Neural cell (in vitro differentiated cells): Measurements from ENCODE around the gene SUGCT. TPM values are rescaled to one million over a fixed set of nuclear protein-coding genes. Genes with fewer than 3 reads are reported as not detected.
"Not testable (repeated sequence)": the region's sequence is repeated elsewhere in the genome, so short reads cannot be mapped to it uniquely, and the experiment has no call there.

ENCODE experiments used
- H2AFZ ChIP-seq: fragments of 200-600, 300-800 bp; sonication (generic), shearing (Covaris generic); 2 replicates; pipeline ENCODE4 v1.6.0; 2014; ENCODE audit warnings: low read depth, mild to moderate bottlenecking, antibody characterized with exemption, low read length, moderate library complexity
- H3F3A ChIP-seq: fragments of 200-600 bp; shearing (Covaris generic); 2 replicates; pipeline ENCODE4 v1.6.1; 2016; ENCODE audit warnings: mild to moderate bottlenecking, moderate library complexity, mixed read lengths, antibody characterized with exemption, low read length; ENCODE audit not compliant: insufficient read depth, poor library complexity, severe bottlenecking
- H3K27ac ChIP-seq: fragments of 200-600, 300-800 bp; sonication (generic), shearing (Covaris generic); 2 replicates; pipeline ENCODE4 v1.5.1; 2014; ENCODE audit warnings: mild to moderate bottlenecking, low read length, moderate library complexity
- H3K27me3 ChIP-seq: fragments of 300-800, 200-600 bp; sonication (generic), shearing (Covaris generic); 2 replicates; pipeline ENCODE4 v1.6.0; 2014; ENCODE audit warnings: mild to moderate bottlenecking, low read depth, low read length, moderate library complexity; ENCODE audit not compliant: insufficient read depth
- H3K36me3 ChIP-seq: fragments of 300-800, 200-600 bp; sonication (generic), shearing (Covaris generic); 2 replicates; pipeline ENCODE4 v1.5.1; 2014; ENCODE audit warnings: mild to moderate bottlenecking, antibody characterized with exemption, low read length, moderate library complexity; ENCODE audit not compliant: insufficient read depth
- H3K4me2 ChIP-seq: fragments of 300-800, 200-600 bp; sonication (generic), shearing (Covaris generic); 2 replicates; pipeline ENCODE4 v1.6.0; 2014; ENCODE audit warnings: mild to moderate bottlenecking, low read length
- H3K4me3 ChIP-seq: fragments of 300-800, 200-600 bp; sonication (generic), shearing (Covaris generic); 2 replicates; pipeline ENCODE4 v1.5.1; 2014; ENCODE audit warnings: mild to moderate bottlenecking, low read length, moderate library complexity
- H3K79me2 ChIP-seq: fragments of 200-600 bp; shearing (Covaris generic); replicated peaks from 2 replicates; pipeline ENCODE4 v1.6.0; 2014; ENCODE audit warnings: mild to moderate bottlenecking, low read length, moderate library complexity; ENCODE audit not compliant: insufficient read depth
- H3K9ac ChIP-seq: fragments of 300-800, 200-600 bp; sonication (generic), shearing (Covaris generic); 2 replicates; pipeline ENCODE4 v1.6.1; 2016; ENCODE audit warnings: mild to moderate bottlenecking, low read length, mixed read lengths
- H3K9me2 ChIP-seq: fragments of 200-600 bp; shearing (Covaris generic); 2 replicates; pipeline ENCODE4 v1.6.1; 2016; ENCODE audit warnings: mild to moderate bottlenecking, low read length, mixed read lengths; ENCODE audit not compliant: insufficient read depth
- H3K9me3 ChIP-seq: fragments of 200-600, 300-800 bp; sonication (generic), shearing (Covaris generic); 2 replicates; pipeline ENCODE4 v1.6.1; 2016; ENCODE audit warnings: mild to moderate bottlenecking, mixed run types, low read length, moderate library complexity, mixed read lengths
- H4K20me1 ChIP-seq: fragments of 200-600 bp; shearing (Covaris generic); 2 replicates; pipeline ENCODE4 v1.6.1; 2016; ENCODE audit warnings: mild to moderate bottlenecking, mixed run types; ENCODE audit not compliant: insufficient read depth
- EP300 ChIP-seq: fragments of 450-650 bp; conservative IDR thresholded peaks from 2 replicates; pipeline ENCODE4 v1.6.1; 2014; ENCODE audit warnings: antibody characterized with exemption, mild to moderate bottlenecking, moderate library complexity; ENCODE audit not compliant: poor library complexity, severe bottlenecking
- EZH2 ChIP-seq: fragments of 200-600, 300-800 bp; shearing (Covaris generic), sonication (generic); IDR thresholded peaks from 2 replicates; pipeline ENCODE4 v1.6.1; 2014; ENCODE audit warnings: antibody characterized with exemption, low read length, borderline replicate concordance, mild to moderate bottlenecking; ENCODE audit not compliant: insufficient read depth, poor library complexity, severe bottlenecking
- MXI1 ChIP-seq: fragments of 450-650 bp; conservative IDR thresholded peaks from 2 replicates; pipeline ENCODE4 v1.6.1; 2014; ENCODE audit warnings: antibody characterized with exemption, mild to moderate bottlenecking; ENCODE audit not compliant: poor library complexity, severe bottlenecking
- POLR2AphosphoS5 ChIP-seq: IDR thresholded peaks from 2 replicates; pipeline ENCODE4 v1.6.1; 2012
- RAD21 ChIP-seq: fragments of 450-650 bp; conservative IDR thresholded peaks from 2 replicates; pipeline ENCODE4 v1.6.1; 2014; ENCODE audit warnings: antibody characterized with exemption, mild to moderate bottlenecking, moderate library complexity
- REST ChIP-seq: IDR thresholded peaks from 2 replicates; pipeline ENCODE4 v1.6.1; 2012; ENCODE audit warnings: borderline replicate concordance
- SMC3 ChIP-seq: fragments of 450-650 bp; conservative IDR thresholded peaks from 2 replicates; pipeline ENCODE4 v1.6.1; 2014; ENCODE audit warnings: antibody characterized with exemption, mild to moderate bottlenecking, moderate library complexity; ENCODE audit not compliant: poor library complexity
- TAF1 ChIP-seq: IDR thresholded peaks from 2 replicates; pipeline ENCODE4 v1.6.1; 2012; ENCODE audit warnings: low read depth
- polyA plus RNA-seq: library from polyadenylated mRNA; depleted of rRNA; stranded (reverse); fragments of >200 nt; gene quantifications from 2 replicates; pipeline ENCODE4 v1.2.3, GENCODE V29; 2014
- TF ChIP-seq, protein P1 (sequence below): fragments of 450-650 bp; IDR thresholded peaks from 2 replicates; pipeline ENCODE4 v1.5.1; 2014; ENCODE audit warnings: antibody characterized with exemption, mild to moderate bottlenecking, moderate library complexity; ENCODE audit not compliant: poor library complexity, severe bottlenecking

Gene SUGCT
- polyA plus RNA-seq, 1 donor from 2014 or later, result not detected

- H3K27me3 ChIP-seq, result no peaks in the 10 kb centered on the region
- no peaks in the 10 kb centered on the region for H3K9me2 ChIP-seq
- no peaks in the 10 kb centered on the region for H3K36me3 ChIP-seq
- no peaks in the 10 kb centered on the region for H3K9me3 ChIP-seq
- TF ChIP-seq TAF1 (no peak), EP300 (no peak), EZH2 (no peak), RAD21 (no peak), MXI1 (no peak), REST (no peak)
- TF ChIP-seq, protein P1, sequence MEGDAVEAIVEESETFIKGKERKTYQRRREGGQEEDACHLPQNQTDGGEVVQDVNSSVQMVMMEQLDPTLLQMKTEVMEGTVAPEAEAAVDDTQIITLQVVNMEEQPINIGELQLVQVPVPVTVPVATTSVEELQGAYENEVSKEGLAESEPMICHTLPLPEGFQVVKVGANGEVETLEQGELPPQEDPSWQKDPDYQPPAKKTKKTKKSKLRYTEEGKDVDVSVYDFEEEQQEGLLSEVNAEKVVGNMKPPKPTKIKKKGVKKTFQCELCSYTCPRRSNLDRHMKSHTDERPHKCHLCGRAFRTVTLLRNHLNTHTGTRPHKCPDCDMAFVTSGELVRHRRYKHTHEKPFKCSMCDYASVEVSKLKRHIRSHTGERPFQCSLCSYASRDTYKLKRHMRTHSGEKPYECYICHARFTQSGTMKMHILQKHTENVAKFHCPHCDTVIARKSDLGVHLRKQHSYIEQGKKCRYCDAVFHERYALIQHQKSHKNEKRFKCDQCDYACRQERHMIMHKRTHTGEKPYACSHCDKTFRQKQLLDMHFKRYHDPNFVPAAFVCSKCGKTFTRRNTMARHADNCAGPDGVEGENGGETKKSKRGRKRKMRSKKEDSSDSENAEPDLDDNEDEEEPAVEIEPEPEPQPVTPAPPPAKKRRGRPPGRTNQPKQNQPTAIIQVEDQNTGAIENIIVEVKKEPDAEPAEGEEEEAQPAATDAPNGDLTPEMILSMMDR, result no peak
- H3K9ac ChIP-seq, result no peak overlapping the region
- no peak overlapping the region for H2AFZ ChIP-seq
- H3K27ac ChIP-seq, result no peak overlapping the region
- no peaks in the 10 kb centered on the region for H4K20me1 ChIP-seq
- H3K4me3 ChIP-seq, result no peak overlapping the region
- no peak overlapping the region for H3K4me2 ChIP-seq
- H3K79me2 ChIP-seq, result no peaks in the 10 kb centered on the region
- H3F3A ChIP-seq, result no peaks in the 10 kb centered on the region
Measured at GRCh38 chr7:40647719-40648118, 512.9 kb downstream of the SUGCT start.

GRCh38 chr7:40649247-40649646 is 514.4 kb downstream of the SUGCT start:
- Histone ChIP-seq H3K27ac (no peak overlapping the region), H2AFZ (no peak overlapping the region), H3K79me2 (no peaks in the 10 kb centered on the region), H3F3A (no peaks in the 10 kb centered on the region), H3K27me3 (no peaks in the 10 kb centered on the region), H4K20me1 (no peaks in the 10 kb centered on the region), H3K36me3 (no peaks in the 10 kb centered on the region), H3K9ac (no peak overlapping the region), H3K9me3 (no peaks in the 10 kb centered on the region), H3K9me2 (no peaks in the 10 kb centered on the region), H3K4me3 (no peak overlapping the region), H3K4me2 (no peak overlapping the region)
- TF ChIP-seq EZH2, result no peak
- no peak for TF ChIP-seq MXI1
- TF ChIP-seq EP300, result no peak
- no peak for TF ChIP-seq REST
- TF ChIP-seq POLR2AphosphoS5, result no peak
- no peak for TF ChIP-seq RAD21
- no peak for TF ChIP-seq TAF1
- TF ChIP-seq, protein P1, result no peak
- TF ChIP-seq SMC3, result no peak

DNA sequence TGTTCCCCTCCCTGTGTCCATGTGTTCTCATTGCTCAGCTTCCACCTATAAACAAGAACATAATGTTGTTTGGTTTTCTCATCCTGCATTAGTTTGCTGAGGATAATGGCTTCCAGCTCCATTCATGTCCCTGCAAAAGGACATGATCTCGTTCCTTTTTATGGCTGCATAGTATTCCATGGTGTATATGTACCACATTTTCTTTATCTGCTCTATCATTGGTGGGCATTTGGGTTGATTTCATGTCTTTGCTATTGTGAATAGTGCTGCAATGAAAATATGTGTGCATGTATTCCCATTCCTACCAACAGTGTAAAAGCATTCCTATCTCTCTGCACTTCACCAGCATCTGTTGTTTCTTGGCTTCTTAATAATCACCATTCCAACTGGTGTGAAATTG is 516.1 kb downstream of the SUGCT start:
- H3K9me2 ChIP-seq, H3K4me3 ChIP-seq, H3K4me2 ChIP-seq, H2AFZ ChIP-seq, H3K36me3 ChIP-seq, H3F3A ChIP-seq, H3K79me2 ChIP-seq, H3K27me3 ChIP-seq, H3K9me3 ChIP-seq, H4K20me1 ChIP-seq, H3K27ac ChIP-seq, H3K9ac ChIP-seq: not testable (repeated sequence)
